PC-9 (cell line): ENCODE data around the gene GABPB2. TPM values are rescaled to one million over a fixed set of nuclear protein-coding genes. Genes with fewer than 3 reads are reported as not detected.
A peak's percentile ranks its signal among the peaks of the same experiment; 100 is the strongest.

Experiments
- BruUV-seq: library from RNA; stranded (reverse); fragments of 400-500 nt; replicated peaks from 2 replicates; lab custom pipeline; 2021; lab: Mats Ljungman, UMichigan
- CTCF ChIA-PET: fragments of 300-600 bp; sonication (Branson Sonifier 250); formaldehyde crosslinking; loops from one replicate; lab custom pipeline; 2022; ENCODE audit warnings: antibody characterized with exemption; lab: Charles Lee
- POLR2A ChIA-PET: fragments of 300-600 bp; sonication (Branson Sonifier 250); formaldehyde crosslinking; loops from one replicate; lab custom pipeline; 2022; ENCODE audit warnings: antibody characterized with exemption; ENCODE audit not compliant: unreplicated experiment; lab: Charles Lee
- DNase-seq, 2 experiments: peaks; one replicate each; pipeline versions ENCODE4 v3.0.0 to v3.0.0-alpha.2; 2015 to 2022; ENCODE audit warnings: mixed read lengths in 1 of 2
- H2AFZ ChIP-seq: fragments of 200-600 bp; sonication (generic); 2 replicates; pipeline ENCODE4 v1.8.1; 2017; ENCODE audit warnings: antibody characterized with exemption
- H3F3A ChIP-seq: fragments of 200-600 bp; sonication (generic); 2 replicates; pipeline ENCODE4 v1.8.1; 2017; ENCODE audit warnings: antibody characterized with exemption, mild to moderate bottlenecking, low read depth; ENCODE audit not compliant: insufficient read depth
- H3K27ac ChIP-seq: fragments of 200-600 bp; sonication (generic); 2 replicates; pipeline ENCODE4 v1.6.1; 2016; ENCODE audit warnings: mixed run types
- H3K27me3 ChIP-seq: fragments of 200-600 bp; sonication (generic); 2 replicates; pipeline ENCODE4 v1.6.1; 2016; ENCODE audit warnings: low read depth, mixed run types; ENCODE audit not compliant: insufficient read depth
- H3K36me3 ChIP-seq: fragments of 200-600 bp; sonication (generic); 2 replicates; pipeline ENCODE4 v1.6.1; 2016; ENCODE audit warnings: low read depth, mixed run types
- H3K4me1 ChIP-seq: fragments of 200-600 bp; sonication (generic); replicated peaks from 2 replicates; pipeline ENCODE4 v1.6.1; 2016; ENCODE audit warnings: mixed run types; ENCODE audit not compliant: insufficient read depth
- H3K4me2 ChIP-seq: fragments of 200-600 bp; sonication (generic); 2 replicates; pipeline ENCODE4 v1.6.1; 2017; ENCODE audit warnings: mixed run types
- H3K4me3 ChIP-seq: fragments of 200-600 bp; sonication (generic); 2 replicates; pipeline ENCODE4 v1.6.1; 2016; ENCODE audit warnings: mixed run types
- H3K79me2 ChIP-seq: fragments of 200-600 bp; sonication (generic); 2 replicates; pipeline ENCODE4 v1.6.1; 2017; ENCODE audit warnings: low read depth, mixed run types
- H3K9me2 ChIP-seq: fragments of 200-600 bp; sonication (generic); 2 replicates; pipeline ENCODE4 v1.8.1; 2017; ENCODE audit warnings: mild to moderate bottlenecking; ENCODE audit not compliant: insufficient read depth
- H3K9me3 ChIP-seq: fragments of 200-600 bp; sonication (generic); 2 replicates; pipeline ENCODE4 v1.8.1; 2016; ENCODE audit warnings: low read depth; ENCODE audit not compliant: insufficient read depth
- H4K20me1 ChIP-seq: fragments of 200-600 bp; sonication (generic); 2 replicates; pipeline ENCODE4 v1.8.1; 2017; ENCODE audit not compliant: insufficient read depth
- EZH2 ChIP-seq: fragments of 200-600 bp; sonication (generic); IDR thresholded peaks from 2 replicates; pipeline ENCODE4 v1.8.0; 2017; ENCODE audit warnings: antibody characterized with exemption, low read depth
- intact Hi-C: fragments of 100-400 bp; cut with micrococcal nuclease; formaldehyde crosslinking; loops from one replicate; pipeline ENCODE4 v1.10.0; 2022; ENCODE audit not compliant: unreplicated experiment
- total RNA-seq: library from RNA; stranded (reverse); gene quantifications from 2 replicates; pipeline ENCODE4 v1.2.3, GENCODE V29; 2021
- TF ChIP-seq, protein P1 (sequence below): fragments of 200-600 bp; sonication (generic); conservative IDR thresholded peaks from 2 replicates; pipeline ENCODE4 v1.6.1; 2017; ENCODE audit warnings: mixed run types, antibody characterized with exemption, mild to moderate bottlenecking, moderate library complexity

Gene GABPB2
- total RNA-seq, 1 experiment from 2014 or later, result 6.6 TPM

DNA sequence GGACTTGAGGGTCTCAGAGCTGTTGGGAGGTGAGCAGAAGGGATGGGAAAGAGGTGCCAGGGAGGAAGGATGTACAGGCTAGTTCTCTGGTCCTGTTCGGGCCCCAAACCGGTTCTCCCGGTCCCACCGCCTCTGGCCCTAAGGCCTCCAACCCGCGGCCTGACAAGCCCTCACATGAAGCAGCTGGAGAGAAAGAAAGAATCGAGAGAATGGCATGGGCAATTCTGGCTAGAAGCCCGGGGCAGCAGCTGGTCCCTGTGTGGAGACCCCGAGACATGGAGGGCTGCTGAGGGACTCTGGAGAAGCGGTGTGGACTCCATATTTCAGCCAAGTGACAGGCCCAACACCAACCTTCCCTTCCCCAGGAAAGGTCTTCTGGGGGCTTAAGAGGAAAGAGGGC lies 11.9 kb upstream of the GABPB2 start:
- CTCF ChIA-PET, result interaction anchor here (0.6 to 1.0 kb wide), 4 partner anchors 12 to 509 kb away, joined by 3 to 4 read pairs (median 3); no protein-coding TSS in a partner anchor
- Histone ChIP-seq H3K9me3 (no peaks in the 10 kb centered on the region), H3K4me2 (peak overlapping the region; percentile 90), H4K20me1 (peaks cover 14% of the 10 kb centered on the region; the same call in 1 of the 2 replicates), H3K27me3 (no peaks in the 10 kb centered on the region), H3K27ac (no peak overlapping the region), H3K4me3 (peak overlapping the region; percentile 82), H2AFZ (peak overlapping the region; percentile 86), H3K4me1 (peaks cover 43% of the 10 kb centered on the region), H3K36me3 (peaks cover 27% of the 10 kb centered on the region), H3K9me2 (no peaks in the 10 kb centered on the region), H3F3A (peaks cover 15% of the 10 kb centered on the region), H3K79me2 (peaks cover 47% of the 10 kb centered on the region)
- POLR2A ChIA-PET, result interaction anchor here (0.6 kb wide), 2 partner anchors 77 to 737 kb away, joined by 3 read pairs; no protein-coding TSS in a partner anchor
- BruUV-seq, result no TSS peak
- no peak for TF ChIP-seq EZH2
- TF ChIP-seq, protein P1, sequence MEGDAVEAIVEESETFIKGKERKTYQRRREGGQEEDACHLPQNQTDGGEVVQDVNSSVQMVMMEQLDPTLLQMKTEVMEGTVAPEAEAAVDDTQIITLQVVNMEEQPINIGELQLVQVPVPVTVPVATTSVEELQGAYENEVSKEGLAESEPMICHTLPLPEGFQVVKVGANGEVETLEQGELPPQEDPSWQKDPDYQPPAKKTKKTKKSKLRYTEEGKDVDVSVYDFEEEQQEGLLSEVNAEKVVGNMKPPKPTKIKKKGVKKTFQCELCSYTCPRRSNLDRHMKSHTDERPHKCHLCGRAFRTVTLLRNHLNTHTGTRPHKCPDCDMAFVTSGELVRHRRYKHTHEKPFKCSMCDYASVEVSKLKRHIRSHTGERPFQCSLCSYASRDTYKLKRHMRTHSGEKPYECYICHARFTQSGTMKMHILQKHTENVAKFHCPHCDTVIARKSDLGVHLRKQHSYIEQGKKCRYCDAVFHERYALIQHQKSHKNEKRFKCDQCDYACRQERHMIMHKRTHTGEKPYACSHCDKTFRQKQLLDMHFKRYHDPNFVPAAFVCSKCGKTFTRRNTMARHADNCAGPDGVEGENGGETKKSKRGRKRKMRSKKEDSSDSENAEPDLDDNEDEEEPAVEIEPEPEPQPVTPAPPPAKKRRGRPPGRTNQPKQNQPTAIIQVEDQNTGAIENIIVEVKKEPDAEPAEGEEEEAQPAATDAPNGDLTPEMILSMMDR, result no peak
- intact Hi-C loops, result loop anchor here (1.0 to 2.0 kb wide), 2 partner anchors 51 to 82 kb away; no protein-coding TSS in a partner anchor
- peak; percentile 85 to 88 for DNase-seq

DNA sequence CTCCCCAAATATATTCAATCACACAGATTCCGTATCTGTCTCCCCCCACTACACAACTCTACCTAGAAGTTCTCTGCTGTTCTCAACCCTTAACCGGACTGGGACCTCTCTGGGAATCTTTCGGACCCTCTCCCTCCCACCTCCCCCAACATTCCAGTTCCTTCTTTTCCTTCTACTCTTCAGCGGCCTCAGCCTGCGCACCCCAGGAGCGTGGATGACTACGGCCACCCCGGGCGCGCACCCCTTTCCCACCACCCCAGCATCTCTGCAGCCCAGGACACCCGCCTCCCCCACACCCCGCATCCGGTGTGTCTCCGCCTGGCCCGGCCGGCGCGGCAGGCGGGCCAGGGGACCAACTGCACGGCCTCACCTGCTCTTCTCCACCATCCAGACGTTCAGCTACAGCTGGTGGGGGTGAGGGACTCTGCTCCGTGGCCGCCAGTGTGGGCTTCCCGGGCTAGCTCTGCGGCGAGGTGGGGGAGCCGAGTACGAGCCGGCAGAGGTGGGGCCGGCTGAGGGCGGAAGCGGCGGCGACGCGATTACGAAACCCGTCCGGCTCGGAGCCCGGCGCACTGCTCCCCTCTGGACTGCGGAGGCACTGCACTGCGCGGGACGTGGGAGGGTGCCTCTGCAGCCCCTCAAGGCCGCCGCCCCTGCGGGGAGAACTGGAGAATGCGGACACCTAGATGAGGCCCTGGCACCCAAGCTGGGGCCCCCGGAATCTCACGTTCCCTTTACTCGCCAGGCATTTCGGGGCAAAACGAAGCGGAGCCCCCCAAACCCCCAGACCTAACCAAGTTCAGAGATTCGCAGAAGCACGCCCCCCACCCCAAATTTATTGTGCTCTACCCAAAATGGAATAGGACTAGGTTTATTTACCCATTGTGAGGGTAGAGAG lies 11.2 kb upstream of the GABPB2 start, which contains the start of gene CDC42SE1:
CDC42SE1 (minus strand) TSS at position 514 of the 898 bp plus-strand sequence. CDS start 3,892 bp downstream, outside the sequence.
- Histone ChIP-seq H4K20me1 (peaks cover 14% of the 10 kb centered on the region; the same call in 1 of the 2 replicates), H3K4me1 (peaks cover 43% of the 10 kb centered on the region), H3K4me3 (peak within 1 kb of the TSS; percentile 82), H3K79me2 (peaks cover 47% of the 10 kb centered on the region), H3K9me3 (no peaks in the 10 kb centered on the region), H3K9me2 (no peaks in the 10 kb centered on the region), H3K27ac (no peak within 1 kb of the TSS), H2AFZ (peak within 1 kb of the TSS; percentile 86), H3K27me3 (no peaks in the 10 kb centered on the region), H3K4me2 (peak within 1 kb of the TSS; percentile 90), H3K36me3 (peaks cover 21% of the 10 kb centered on the region; the same call in 1 of the 2 replicates), H3F3A (peaks cover 10% of the 10 kb centered on the region)
- no peak for TF ChIP-seq EZH2
- TF ChIP-seq, protein P1, result peak; percentile 72
- intact Hi-C loops, result loop anchor here (2.0 to 10.0 kb wide), 2 partner anchors 83 to 495 kb away; no protein-coding TSS in a partner anchor
- POLR2A ChIA-PET, result interaction anchor here (0.6 kb wide), 1 partner anchor 78 kb away, joined by 3 read pairs; no protein-coding TSS in a partner anchor
- no TSS peak for BruUV-seq
- DNase-seq, result peak; percentile 59 to 74
- CTCF ChIA-PET, result interaction anchor here (0.6 to 1.0 kb wide), 4 partner anchors 12 to 510 kb away, joined by 3 to 4 read pairs (median 3); no protein-coding TSS in a partner anchor
